Osteoblast (primary cell): ENCODE measurements around the gene CELF5. TPM values are rescaled to one million over a fixed set of nuclear protein-coding genes. Genes with fewer than 3 reads are reported as not detected.

Experiments used
- DNase-seq: peaks from one replicate; pipeline ENCODE4 v3.0.0; 2011; ENCODE audit warnings: low spot score, mixed read lengths; ENCODE audit not compliant: insufficient read length; ENCODE audit errors: missing footprints
- H2AFZ ChIP-seq: 2 replicates; pipeline ENCODE4 v1.6.0; 2011; ENCODE audit warnings: mild to moderate bottlenecking, low read length
- H3K27ac ChIP-seq: 2 replicates; pipeline ENCODE4 v1.5.1; 2011; ENCODE audit warnings: mild to moderate bottlenecking, low read depth, low read length, moderate library complexity
- H3K27me3 ChIP-seq: 2 replicates; pipeline ENCODE4 v1.6.0; 2012; ENCODE audit warnings: mild to moderate bottlenecking, control low read depth, inconsistent platforms, low read length, moderate library complexity; ENCODE audit not compliant: insufficient read depth
- H3K36me3 ChIP-seq: 2 replicates; pipeline ENCODE4 v1.5.1; 2011; ENCODE audit warnings: mild to moderate bottlenecking, low read length, control low read depth, moderate library complexity; ENCODE audit not compliant: insufficient read depth
- H3K4me1 ChIP-seq: 2 replicates; pipeline ENCODE4 v1.5.1; 2011; ENCODE audit warnings: mild to moderate bottlenecking, low read length, control low read depth, moderate library complexity; ENCODE audit not compliant: insufficient read depth
- H3K4me2 ChIP-seq: 2 replicates; pipeline ENCODE4 v1.6.0; 2011; ENCODE audit warnings: mild to moderate bottlenecking, low read length; ENCODE audit not compliant: insufficient read depth
- H3K4me3 ChIP-seq: fragments of 200-600 bp; sonication (generic); 3 replicates; pipeline ENCODE4 v1.5.1; 2012; ENCODE audit warnings: mild to moderate bottlenecking, low read length, inconsistent platforms; ENCODE audit not compliant: insufficient read depth
- H3K79me2 ChIP-seq: 2 replicates; pipeline ENCODE4 v1.6.0; 2012; ENCODE audit warnings: mild to moderate bottlenecking, low read length, control low read depth, inconsistent platforms; ENCODE audit not compliant: insufficient read depth
- H3K9me3 ChIP-seq: 2 replicates; pipeline ENCODE4 v1.5.1; 2011; ENCODE audit warnings: low read depth, low read length, control low read depth
- H4K20me1 ChIP-seq: 2 replicates; pipeline ENCODE4 v1.6.0; 2012; ENCODE audit warnings: mild to moderate bottlenecking, low read length, control low read depth; ENCODE audit not compliant: insufficient read depth
- total RNA-seq: library from RNA; depleted of rRNA; stranded (reverse); fragments of >200 nt; gene quantifications from 2 replicates; pipeline ENCODE4 v1.2.3, GENCODE V29; 2012
- TF ChIP-seq, protein P1 (sequence below): IDR thresholded peaks from 2 replicates; pipeline ENCODE4 v1.5.1; 2011; ENCODE audit warnings: mild to moderate bottlenecking, low read depth, low read length, moderate library complexity; ENCODE audit errors: extremely low read depth

The CELF5 gene
- total RNA-seq, 1 donor = not detected

DNA sequence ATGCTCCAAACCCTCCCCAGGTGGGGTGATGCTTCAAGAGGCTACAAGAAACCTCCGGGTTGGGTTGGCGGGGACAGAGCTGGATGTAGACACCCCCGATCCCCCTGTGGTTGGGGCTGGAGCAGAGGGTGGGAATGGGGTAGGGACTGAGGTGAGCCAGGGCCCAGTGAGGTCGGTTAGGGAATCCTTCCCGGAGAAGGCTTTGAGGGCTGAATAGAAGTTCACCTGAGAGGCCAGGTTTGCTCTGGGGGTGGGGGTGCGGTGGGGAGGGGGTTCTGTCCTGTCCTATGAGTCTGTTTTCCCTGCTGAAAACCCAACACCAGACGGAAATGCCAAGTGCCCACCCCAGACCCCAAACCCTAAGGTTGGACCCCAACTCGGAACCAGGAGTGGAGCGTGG, 69.1 kb downstream of the CELF5 start:
- no peaks in the 10 kb centered on the region for H3K4me1 ChIP-seq
- no peak overlapping the region for H3K4me2 ChIP-seq
- no peak for DNase-seq
- no peak overlapping the region for H3K27ac ChIP-seq
- peaks cover 32% of the 10 kb centered on the region for H3K27me3 ChIP-seq
- no peaks in the 10 kb centered on the region for H4K20me1 ChIP-seq
- no peak overlapping the region for H3K4me3 ChIP-seq
- H2AFZ ChIP-seq = no peak overlapping the region
- H3K9me3 ChIP-seq = no peaks in the 10 kb centered on the region
- TF ChIP-seq, protein P1, sequence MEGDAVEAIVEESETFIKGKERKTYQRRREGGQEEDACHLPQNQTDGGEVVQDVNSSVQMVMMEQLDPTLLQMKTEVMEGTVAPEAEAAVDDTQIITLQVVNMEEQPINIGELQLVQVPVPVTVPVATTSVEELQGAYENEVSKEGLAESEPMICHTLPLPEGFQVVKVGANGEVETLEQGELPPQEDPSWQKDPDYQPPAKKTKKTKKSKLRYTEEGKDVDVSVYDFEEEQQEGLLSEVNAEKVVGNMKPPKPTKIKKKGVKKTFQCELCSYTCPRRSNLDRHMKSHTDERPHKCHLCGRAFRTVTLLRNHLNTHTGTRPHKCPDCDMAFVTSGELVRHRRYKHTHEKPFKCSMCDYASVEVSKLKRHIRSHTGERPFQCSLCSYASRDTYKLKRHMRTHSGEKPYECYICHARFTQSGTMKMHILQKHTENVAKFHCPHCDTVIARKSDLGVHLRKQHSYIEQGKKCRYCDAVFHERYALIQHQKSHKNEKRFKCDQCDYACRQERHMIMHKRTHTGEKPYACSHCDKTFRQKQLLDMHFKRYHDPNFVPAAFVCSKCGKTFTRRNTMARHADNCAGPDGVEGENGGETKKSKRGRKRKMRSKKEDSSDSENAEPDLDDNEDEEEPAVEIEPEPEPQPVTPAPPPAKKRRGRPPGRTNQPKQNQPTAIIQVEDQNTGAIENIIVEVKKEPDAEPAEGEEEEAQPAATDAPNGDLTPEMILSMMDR = no peak
- no peaks in the 10 kb centered on the region for H3K79me2 ChIP-seq
- H3K36me3 ChIP-seq = no peaks in the 10 kb centered on the region

DNA sequence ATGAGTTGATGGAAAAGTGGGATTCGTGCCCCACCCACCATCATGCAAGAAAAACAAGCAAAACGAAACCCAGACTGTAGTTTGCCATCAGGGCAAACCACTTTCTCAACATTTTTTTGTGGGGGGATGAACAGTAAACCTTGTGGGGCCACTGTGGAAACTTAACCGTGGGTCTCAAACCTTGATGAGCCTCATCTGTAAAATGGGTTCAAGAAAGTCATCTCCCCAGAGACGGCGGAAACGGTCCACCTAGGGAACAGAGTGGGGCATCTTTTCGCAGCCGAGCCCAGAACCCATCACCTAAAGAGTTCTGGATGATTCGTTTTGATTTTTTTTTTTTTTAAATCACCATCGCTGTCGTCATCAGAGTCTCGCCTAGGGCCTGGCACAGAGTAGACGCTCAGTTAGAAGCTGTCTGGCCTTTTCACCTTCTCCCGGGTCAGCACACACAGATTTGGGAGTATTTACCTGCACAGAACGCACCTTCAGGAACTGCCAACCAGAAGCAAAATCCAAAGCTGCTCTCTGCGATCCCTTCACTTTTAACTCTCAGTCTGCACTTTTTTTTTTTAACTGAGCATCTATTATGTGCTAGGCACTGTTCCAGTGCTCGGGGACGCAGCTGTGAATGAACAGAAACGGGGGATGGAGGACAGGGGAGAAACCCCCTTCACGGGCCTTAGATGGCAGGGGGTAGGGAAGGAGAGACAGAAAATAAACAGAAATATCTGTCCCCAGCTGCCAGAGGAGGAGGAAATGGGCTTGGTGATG, 69.8 kb downstream of the CELF5 start:
- H4K20me1 ChIP-seq = no peaks in the 10 kb centered on the region
- no peak overlapping the region for H2AFZ ChIP-seq
- DNase-seq = peak; percentile 75
- no peaks in the 10 kb centered on the region for H3K9me3 ChIP-seq
- H3K4me2 ChIP-seq = no peak overlapping the region
- no peak overlapping the region for H3K4me3 ChIP-seq
- no peak overlapping the region for H3K27ac ChIP-seq
- no peaks in the 10 kb centered on the region for H3K79me2 ChIP-seq
- peaks cover 32% of the 10 kb centered on the region for H3K27me3 ChIP-seq
- TF ChIP-seq, protein P1 = no peak
- no peaks in the 10 kb centered on the region for H3K4me1 ChIP-seq
- H3K36me3 ChIP-seq = no peaks in the 10 kb centered on the region

DNA sequence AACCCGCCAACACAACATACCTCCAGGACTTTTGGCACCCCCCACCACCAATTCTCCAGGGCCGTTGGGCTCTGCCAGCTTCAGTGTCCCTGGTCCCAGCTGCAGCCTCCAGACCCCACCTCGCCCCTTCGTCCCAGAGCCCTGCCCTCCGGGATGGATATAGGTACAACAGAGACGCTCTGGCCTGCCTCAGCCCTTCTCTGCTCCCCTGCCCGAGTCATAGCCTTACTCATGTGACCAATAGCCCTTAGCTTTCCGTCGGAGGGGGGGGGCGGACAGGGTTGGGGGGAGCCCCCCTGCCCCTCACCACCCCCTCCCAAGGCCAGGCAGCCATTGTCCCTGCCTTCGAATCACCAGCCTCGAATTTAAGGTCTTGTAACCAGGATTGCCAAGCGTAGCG, 71.1 kb downstream of the CELF5 start:
- Histone ChIP-seq H3K4me2 (no peak overlapping the region), H3K4me1 (no peaks in the 10 kb centered on the region), H3K9me3 (no peaks in the 10 kb centered on the region), H3K36me3 (no peaks in the 10 kb centered on the region), H4K20me1 (no peaks in the 10 kb centered on the region), H3K79me2 (no peaks in the 10 kb centered on the region), H3K27me3 (peaks cover 22% of the 10 kb centered on the region), H2AFZ (no peak overlapping the region), H3K27ac (no peak overlapping the region), H3K4me3 (no peak overlapping the region)
- TF ChIP-seq, protein P1 = no peak
- no peak for DNase-seq

DNA sequence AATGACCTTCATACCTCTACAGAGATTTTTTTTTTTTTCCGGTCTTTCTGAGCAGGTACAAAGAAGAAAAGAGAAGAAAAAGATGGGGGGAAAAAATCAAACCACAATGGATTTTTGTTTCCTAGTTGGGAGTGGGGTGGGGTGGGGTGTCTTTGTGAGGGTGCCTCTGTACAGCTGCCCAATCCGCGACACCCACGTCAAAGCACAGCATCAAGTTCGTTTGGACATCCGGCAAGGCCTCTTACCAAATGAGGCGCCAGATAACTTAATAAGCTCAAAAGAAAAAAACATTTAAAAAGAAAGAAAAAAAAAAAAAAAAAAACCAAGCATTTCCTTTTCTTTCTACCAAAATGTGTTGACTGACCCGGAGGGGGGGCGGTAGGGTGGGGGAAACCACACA, 71.6 kb downstream of the CELF5 start:
- Histone ChIP-seq H3K9me3 (no peaks in the 10 kb centered on the region), H3K4me3 (no peak overlapping the region), H3K27me3 (peaks cover 19% of the 10 kb centered on the region), H3K4me2 (no peak overlapping the region), H4K20me1 (no peaks in the 10 kb centered on the region), H3K79me2 (no peaks in the 10 kb centered on the region), H3K4me1 (no peaks in the 10 kb centered on the region), H3K36me3 (no peaks in the 10 kb centered on the region), H2AFZ (no peak overlapping the region), H3K27ac (no peak overlapping the region)
- TF ChIP-seq, protein P1 = no peak
- peak; percentile 34 for DNase-seq
